Transverse colon (tissue), 4 donors: ENCODE data around the gene PELI2.

Source experiments
- CTCF ChIP-seq, 5 experiments: fragments of 200-600 bp in 3 of 5; fragments of 450-650 bp in 2 of 5; sonication (generic) in 3 of 5; IDR thresholded peaks; 1 replicate in 2 of 5; 2 replicates in 3 of 5; pipeline ENCODE4 v1.5.1; 2016 to 2017; ENCODE audit warnings: antibody characterized with exemption in 5 of 5, inconsistent platforms in 3 of 5, mild to moderate bottlenecking in 2 of 5, moderate library complexity in 1 of 5
- POLR2A ChIP-seq: fragments of 450-650 bp; IDR thresholded peaks from one replicate; pipeline ENCODE4 v1.6.1; 2016; ENCODE audit warnings: antibody characterized with exemption, mild to moderate bottlenecking, moderate library complexity
- POLR2AphosphoS5 ChIP-seq, 3 donors: sonication (generic); formaldehyde crosslinking; IDR thresholded peaks; one replicate each; pipeline ENCODE4 v1.6.1; 2016; ENCODE audit warnings: antibody characterized with exemption in 3 of 3

- TF ChIP-seq POLR2AphosphoS5 (IDR thresholded peaks at IDR 0.05): no peak
- no peak for TF ChIP-seq POLR2A
- TF ChIP-seq CTCF (IDR thresholded peaks at IDR 0.05): no peak
Observed at GRCh38 chr14:56270921-56271320, 152.7 kb downstream of the PELI2 start.
